NOMO-1 (cell line): ENCODE results near the gene BRCA1.
A peak's percentile ranks its signal among the peaks of the same experiment; 100 is the strongest.

Experiments used
- DNase-seq, 2 experiments: peaks; one replicate each; lab custom pipeline; 2025; ENCODE audit not compliant: unreplicated experiment in 2 of 2; lab: John Stamatoyannopoulos, UW

Gene BRCA1

GRCh38 chr17:43026595-43026994 lies 98.6 kb downstream of the BRCA1 start:
- no peak for DNase-seq

GRCh38 chr17:43025766-43026537 lies 99.2 kb downstream of the BRCA1 start:
- no peak for DNase-seq

GRCh38 chr17:43025290-43025657 lies 99.9 kb downstream of the BRCA1 start:
- DNase-seq, result no peak

- peak; percentile 88 to 94 for DNase-seq
Observed at GRCh38 chr17:43024407-43025289, 100.5 kb downstream of the BRCA1 start, which contains the start of gene RND2. Gene RND2 (plus strand): TSS chr17:43025231. CDS start chr17:43025348, 117 bp downstream.

GRCh38 chr17:43021741-43022512 lies 103.2 kb downstream of the BRCA1 start, which contains the start of gene VAT1:
Gene VAT1 (minus strand): TSS chr17:43022385. CDS start chr17:43022322, 63 bp downstream.
- peak; percentile 41 to 69 for DNase-seq

GRCh38 chr17:43020789-43021740 lies 104.1 kb downstream of the BRCA1 start:
- DNase-seq, result peak; percentile 17 to 20

GRCh38 chr17:43020030-43020621 lies 105.0 kb downstream of the BRCA1 start:
- DNase-seq, result peak; percentile 9 to 15

- DNase-seq, result peak in 1 of 2 experiments; percentile 12
Observed at GRCh38 chr17:43019418-43019817, 105.7 kb downstream of the BRCA1 start.

- DNase-seq, result peak; percentile 59 to 84
Observed at GRCh38 chr17:43018932-43019331, 106.2 kb downstream of the BRCA1 start.

- DNase-seq, result peak in 1 of 2 experiments; percentile 24
Observed at GRCh38 chr17:43018008-43018853, 106.9 kb downstream of the BRCA1 start.

- no peak for DNase-seq
Observed at GRCh38 chr17:43016216-43016615, 108.9 kb downstream of the BRCA1 start.

GRCh38 chr17:43015579-43015978 lies 109.6 kb downstream of the BRCA1 start:
- DNase-seq, result no peak

GRCh38 chr17:43014649-43015542 lies 110.3 kb downstream of the BRCA1 start:
- DNase-seq, result no peak

GRCh38 chr17:43014020-43014648 lies 111.0 kb downstream of the BRCA1 start:
- DNase-seq, result peak in 1 of 2 experiments; percentile 35

- DNase-seq, result no peak
Observed at GRCh38 chr17:43013296-43013695, 111.9 kb downstream of the BRCA1 start.

GRCh38 chr17:43011728-43012472 lies 113.3 kb downstream of the BRCA1 start:
- DNase-seq, result no peak
